H1 (cell line): Measurements from ENCODE around the gene TTC21A.

ENCODE experiments used
- CEBPB ChIP-seq: IDR thresholded peaks from 2 replicates; pipeline ENCODE4 v1.6.1; 2012; ENCODE audit warnings: low read depth, low read length
- CHD1 ChIP-seq: IDR thresholded peaks from 2 replicates; pipeline ENCODE4 v1.6.1; 2012; ENCODE audit warnings: low read depth, low read length, improper control_type of control experiment
- CTCF ChIP-seq, 3 experiments: IDR thresholded peaks; 1 replicate in 2 of 3; 2 replicates in 1 of 3; pipeline versions ENCODE4 v1.5.1 to v1.6.1; 2011; ENCODE audit warnings: low read length in 3 of 3, mild to moderate bottlenecking in 3 of 3, inconsistent platforms in 2 of 3, low read depth in 1 of 3, moderate library complexity in 1 of 3; ENCODE audit not compliant: insufficient read depth in 1 of 3; ENCODE audit errors: control extremely low read depth in 1 of 3
- EP300 ChIP-seq, 2 experiments: IDR thresholded peaks; 1 replicate in 1 of 2; 2 replicates in 1 of 2; pipeline ENCODE4 v1.6.1; 2011 to 2012; ENCODE audit warnings: low read depth in 2 of 2, low read length in 2 of 2, mild to moderate bottlenecking in 2 of 2, borderline replicate concordance in 1 of 2, inconsistent platforms in 1 of 2, moderate library complexity in 1 of 2
- SRF ChIP-seq: IDR thresholded peaks from 2 replicates; pipeline ENCODE4 v1.6.1; 2011; ENCODE audit warnings: mild to moderate bottlenecking, low read depth, low read length, moderate library complexity

GRCh38 chr3:39115870-39116269 is 8.4 kb downstream of the TTC21A start:
- TF ChIP-seq CHD1 (no peak), CTCF (IDR thresholded peaks at IDR 0.05; ENCODE audit: control extremely low read depth in 1 of 3, insufficient read depth in 1 of 3, low read depth in 1 of 3, low read length in 3 of 3) (no peak), SRF (no peak), EP300 (IDR thresholded peaks at IDR 0.05; ENCODE audit: borderline replicate concordance in 1 of 2, low read depth in 2 of 2, low read length in 2 of 2) (no peak), CEBPB (no peak)
